Right lobe of liver (tissue), 6 donors: ENCODE results near the gene REV3L. TPM values are rescaled to one million over a fixed set of nuclear protein-coding genes. Genes with fewer than 3 reads are reported as not detected.

Experiments
- ATAC-seq, 4 donors: fragments of 200-7000 bp; cut with Tn5 transposase; one replicate each; pipeline ENCODE4 v1.9.1; 2020; ENCODE audit warnings: mild to moderate bottlenecking in 4 of 4, moderate library complexity in 4 of 4
- DNase-seq, 3 donors: peaks; one replicate each; pipeline ENCODE4 v3.0.0-alpha.2; 2020
- H3K27ac ChIP-seq, 3 donors: fragments of 200-600 bp; one replicate each; pipeline ENCODE4 v1.8.0; 2022
- H3K27me3 ChIP-seq, 2 donors: fragments of 200-600 bp; one replicate each; pipeline ENCODE4 v1.8.0; 2022
- H3K36me3 ChIP-seq, 4 donors: fragments of 200-600 bp; sonication (generic) in 1 of 4; one replicate each; pipeline versions ENCODE4 v1.5.1 to v1.8.0; 2017 to 2022; ENCODE audit warnings: control low read depth in 1 of 4
- H3K4me1 ChIP-seq, 4 donors: fragments of 200-600 bp; sonication (generic) in 1 of 4; one replicate each; pipeline versions ENCODE4 v1.5.1 to v1.8.0; 2017 to 2022; ENCODE audit warnings: control low read depth in 1 of 4
- H3K4me3 ChIP-seq, 3 donors: fragments of 200-600 bp; one replicate each; pipeline ENCODE4 v1.8.0; 2022
- H3K9me3 ChIP-seq, 4 donors: fragments of 200-600 bp; sonication (generic) in 1 of 4; one replicate each; pipeline versions ENCODE4 v1.5.1 to v1.8.0; 2017 to 2022; ENCODE audit warnings: control low read depth in 1 of 4
- POLR2A ChIP-seq: fragments of 450-650 bp; IDR thresholded peaks from one replicate; pipeline ENCODE4 v1.6.1; 2017; ENCODE audit warnings: antibody characterized with exemption, mild to moderate bottlenecking
- WGBS: methylation state at CpG from one replicate; pipeline ENCODE4 v1.1.6; 2018; ENCODE audit warnings: low coverage, low lambda C conversion rate; ENCODE audit not compliant: insufficient coverage; ENCODE audit errors: missing lambda C conversion rate; 5-methylcytosine and 5-hydroxymethylcytosine counted together
- intact Hi-C, 2 donors: fragments of 100-400 bp; cut with DNase I; formaldehyde crosslinking; loops; one replicate each; pipeline versions ENCODE4 v1.11.2 to v1.14.1; 2022
- total RNA-seq, 6 experiments: library from RNA; depleted of rRNA in 2 of 6; stranded (reverse); fragments of >200 nt in 2 of 6; fragmentation: NEBNext Ultra II Directional in 3 of 6; extraction: Animal tissue kit (Norgen Biotek cat#: 25700) in 3 of 6; gene quantifications; one replicate each; pipeline versions ENCODE4 v1.1.0 to v1.2.4, GENCODE V29; 2016 to 2023
- TF ChIP-seq, protein P1 (sequence below), 4 donors: fragments of 200-600 bp in 3 of 4; fragments of 450-650 bp in 1 of 4; IDR thresholded peaks; one replicate each; pipeline versions ENCODE4 v1.5.1 to v1.8.0; 2016 to 2022; ENCODE audit warnings: antibody characterized with exemption in 4 of 4, mild to moderate bottlenecking in 2 of 4
- donor health status: DM: no; HTN: yes; CAD: no.
- donor health status: DM: no; HTN: no; CAD: no.
- donor health status: DM: no; HTN: no; CAD: no.
- donor health status: DM: no; HTN: yes; CAD: no.
- donor health status: DM: no; HTN: yes; CAD: no.

Gene REV3L
- total RNA-seq, 6 experiments from 2014 or later, result 9.3 to 21.4 (median 12.5) TPM

DNA sequence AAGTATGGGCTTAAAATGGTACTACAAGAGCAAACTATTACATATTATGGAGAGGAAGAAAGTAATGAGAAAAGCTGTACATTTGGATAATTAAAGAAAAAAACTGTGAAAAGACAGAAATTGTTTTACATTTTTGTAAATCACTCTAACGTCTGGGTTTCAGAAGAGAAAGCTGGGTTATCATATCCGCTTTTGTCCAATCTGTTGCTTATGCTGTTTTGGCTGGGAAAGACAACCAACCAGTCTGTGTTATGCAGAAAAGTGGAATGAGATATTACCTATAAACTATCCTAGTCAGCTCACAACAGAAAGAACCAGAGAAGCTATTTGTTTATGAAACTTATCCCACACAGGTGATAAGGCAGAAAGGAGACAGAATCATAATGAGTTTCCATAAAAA is 32.4 kb downstream of the REV3L start:
- Histone ChIP-seq H3K4me1 (no peaks in the 10 kb centered on the region), H3K36me3 (no peaks in the 10 kb centered on the region), H3K9me3 (no peaks in the 10 kb centered on the region), H3K4me3 (no peak overlapping the region), H3K27me3 (no peaks in the 10 kb centered on the region), H3K27ac (no peak overlapping the region)
- DNase-seq (no peak), ATAC-seq (no peak)
- intact Hi-C loops, result no loop called here
- TF ChIP-seq, protein P1, sequence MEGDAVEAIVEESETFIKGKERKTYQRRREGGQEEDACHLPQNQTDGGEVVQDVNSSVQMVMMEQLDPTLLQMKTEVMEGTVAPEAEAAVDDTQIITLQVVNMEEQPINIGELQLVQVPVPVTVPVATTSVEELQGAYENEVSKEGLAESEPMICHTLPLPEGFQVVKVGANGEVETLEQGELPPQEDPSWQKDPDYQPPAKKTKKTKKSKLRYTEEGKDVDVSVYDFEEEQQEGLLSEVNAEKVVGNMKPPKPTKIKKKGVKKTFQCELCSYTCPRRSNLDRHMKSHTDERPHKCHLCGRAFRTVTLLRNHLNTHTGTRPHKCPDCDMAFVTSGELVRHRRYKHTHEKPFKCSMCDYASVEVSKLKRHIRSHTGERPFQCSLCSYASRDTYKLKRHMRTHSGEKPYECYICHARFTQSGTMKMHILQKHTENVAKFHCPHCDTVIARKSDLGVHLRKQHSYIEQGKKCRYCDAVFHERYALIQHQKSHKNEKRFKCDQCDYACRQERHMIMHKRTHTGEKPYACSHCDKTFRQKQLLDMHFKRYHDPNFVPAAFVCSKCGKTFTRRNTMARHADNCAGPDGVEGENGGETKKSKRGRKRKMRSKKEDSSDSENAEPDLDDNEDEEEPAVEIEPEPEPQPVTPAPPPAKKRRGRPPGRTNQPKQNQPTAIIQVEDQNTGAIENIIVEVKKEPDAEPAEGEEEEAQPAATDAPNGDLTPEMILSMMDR (IDR thresholded peaks at IDR 0.05), result no peak
- no peak for TF ChIP-seq POLR2A
- WGBS, result 80% methylated on average over 2 of the region's 2 CpGs

DNA sequence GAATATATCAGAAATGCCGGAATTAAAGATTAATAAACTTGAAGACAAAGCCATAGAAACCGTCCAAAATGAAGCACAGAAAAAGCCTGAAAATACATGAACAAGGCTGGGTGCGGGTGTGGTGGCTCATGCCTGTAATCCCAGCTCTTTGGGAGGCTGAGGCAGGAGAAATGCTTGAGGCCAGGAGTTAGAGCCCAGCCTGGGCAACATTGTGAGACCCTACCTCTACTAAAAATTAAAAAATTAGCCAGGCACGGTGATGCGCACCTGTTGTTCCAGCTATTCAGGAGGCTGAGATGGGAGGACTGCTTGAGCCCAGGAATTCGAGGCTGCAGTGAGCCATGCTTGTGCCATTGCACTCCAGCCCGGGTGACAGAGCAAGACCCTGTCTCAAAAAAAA is 32.9 kb downstream of the REV3L start:
- ATAC-seq, result no peak

DNA sequence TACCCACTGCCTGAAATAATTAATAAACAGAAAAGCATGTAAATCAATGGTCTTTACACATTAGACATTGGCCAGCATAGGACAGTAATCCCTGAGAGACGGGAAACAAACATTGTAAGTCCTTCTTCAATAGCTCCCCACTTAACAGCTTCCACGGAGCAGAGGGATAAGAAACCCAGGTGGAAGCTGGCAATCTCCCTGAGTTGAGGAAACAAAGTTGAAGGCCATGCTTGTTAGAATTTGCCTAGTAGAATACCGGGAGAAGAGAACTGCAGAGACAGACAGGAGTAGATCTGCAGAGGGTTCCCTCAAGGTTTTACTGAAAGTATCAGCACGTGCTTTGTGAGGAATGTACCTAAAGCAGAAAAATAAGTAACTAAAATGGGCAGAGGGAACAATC is 33.9 kb downstream of the REV3L start:
- no peaks in the 10 kb centered on the region for H3K27me3 ChIP-seq
- no peak for ATAC-seq
- intact Hi-C loops, result no loop called here
- H3K4me1 ChIP-seq, result no peaks in the 10 kb centered on the region
- no peak overlapping the region for H3K4me3 ChIP-seq
- H3K9me3 ChIP-seq, result no peaks in the 10 kb centered on the region
- H3K36me3 ChIP-seq, result no peaks in the 10 kb centered on the region
- no peak for DNase-seq
- TF ChIP-seq POLR2A, result no peak
- TF ChIP-seq, protein P1 (IDR thresholded peaks at IDR 0.05), result no peak
- H3K27ac ChIP-seq, result no peak overlapping the region
- WGBS, result 90% methylated on average over 4 of the region's 4 CpGs

More for the DNA sequence above, 32.9 kb downstream of the REV3L start:
- WGBS, result 95% methylated on average over 3 of the region's 7 CpGs
- no peaks in the 10 kb centered on the region for H3K9me3 ChIP-seq
- no peak for TF ChIP-seq POLR2A
- H3K4me1 ChIP-seq, result no peaks in the 10 kb centered on the region
- H3K36me3 ChIP-seq, result no peaks in the 10 kb centered on the region
- intact Hi-C loops, result no loop called here
- H3K27me3 ChIP-seq, result no peaks in the 10 kb centered on the region
- no peak overlapping the region for H3K27ac ChIP-seq
- DNase-seq, result no peak
- no peak overlapping the region for H3K4me3 ChIP-seq

DNA sequence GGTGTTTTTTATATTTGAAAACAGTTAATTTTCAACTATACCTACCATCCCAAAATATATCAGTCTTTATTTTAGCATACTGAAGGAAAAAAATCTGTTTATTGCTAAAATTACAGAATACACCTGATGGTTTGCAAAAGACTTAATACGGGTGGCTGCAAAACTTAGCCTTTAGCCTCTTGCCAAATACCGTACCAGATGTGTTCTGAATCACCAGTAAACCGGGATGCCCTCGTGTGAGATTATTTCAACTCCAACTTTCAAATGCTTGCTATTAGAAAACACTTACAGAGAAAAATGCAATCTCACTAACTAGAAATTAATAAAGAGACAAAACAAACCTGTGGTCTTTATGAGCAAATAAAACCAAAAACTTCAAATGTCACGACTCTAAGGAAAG is 36.0 kb downstream of the REV3L start:
- Histone ChIP-seq H3K27me3 (no peaks in the 10 kb centered on the region), H3K4me1 (no peaks in the 10 kb centered on the region), H3K36me3 (no peaks in the 10 kb centered on the region), H3K9me3 (no peaks in the 10 kb centered on the region), H3K27ac (no peak overlapping the region), H3K4me3 (no peak overlapping the region)
- TF ChIP-seq, protein P1 (IDR thresholded peaks at IDR 0.05), result no peak
- intact Hi-C loops, result no loop called here
- DNase-seq (no peak), ATAC-seq (peak in 1 of 4 donors; percentile 64)
- 52% methylated on average over 5 of the region's 5 CpGs for WGBS

DNA sequence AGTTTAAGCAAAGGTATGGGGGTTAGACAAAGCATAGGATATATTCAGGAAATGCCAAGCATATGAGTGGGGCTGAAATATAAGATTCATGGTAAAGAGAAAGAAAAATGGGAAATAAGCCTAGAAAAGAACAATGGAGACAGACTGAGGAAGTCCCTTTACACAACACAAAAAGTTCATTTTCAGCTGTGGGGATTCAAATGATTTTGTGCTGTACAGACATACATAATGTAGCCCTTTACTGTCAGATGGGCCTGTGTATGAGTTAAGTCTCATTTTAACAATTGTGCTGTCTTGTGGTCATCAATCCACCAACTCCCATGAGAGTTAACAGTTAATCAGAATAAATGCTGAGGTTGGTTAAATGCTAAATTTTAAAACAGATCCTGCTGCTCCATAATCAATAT is 37.2 kb downstream of the REV3L start:
- DNase-seq (no peak), ATAC-seq (no peak)
- Histone ChIP-seq H3K9me3 (no peaks in the 10 kb centered on the region), H3K4me1 (no peaks in the 10 kb centered on the region), H3K4me3 (no peak overlapping the region), H3K27ac (no peak overlapping the region), H3K36me3 (no peaks in the 10 kb centered on the region), H3K27me3 (no peaks in the 10 kb centered on the region)
- intact Hi-C loops, result no loop called here
- TF ChIP-seq, protein P1 (IDR thresholded peaks at IDR 0.05), result no peak
- no peak for TF ChIP-seq POLR2A
